ENCODE results near the gene SMIM24.
"Not testable (repeated sequence)": the region's sequence is repeated elsewhere in the genome, so short reads cannot be mapped to it uniquely, and the experiment has no call there.

Gene SMIM24

GRCh38 chr19:3440082-3440481 is 40.2 kb downstream of the SMIM24 start:
- TF ChIP-seq CTCF (IDR thresholded peaks at IDR 0.05; ENCODE audit: low read depth, low read length), result 0 out of 2 replicates have a peak, but pooled peaks have one; percentile 34
- no peak overlapping the region for H3K4me3 ChIP-seq (ENCODE audit: low read depth, low read length)

GRCh38 chr19:3434630-3435553 is 45.4 kb downstream of the SMIM24 start:
- H3K4me3 ChIP-seq (ENCODE audit: low read depth, low read length), result peak overlapping the region; percentile 49

GRCh38 chr19:3433805-3434540 is 46.4 kb downstream of the SMIM24 start:
- no peak overlapping the region for H3K4me3 ChIP-seq (ENCODE audit: low read depth, low read length)
- no peak for TF ChIP-seq CTCF (IDR thresholded peaks at IDR 0.05; ENCODE audit: low read depth, low read length)

More at GRCh38 chr19:3434630-3435553, 45.4 kb downstream of the SMIM24 start:
- TF ChIP-seq CTCF (IDR thresholded peaks at IDR 0.05; ENCODE audit: low read depth, low read length), result no peak

- TF ChIP-seq CTCF (IDR thresholded peaks at IDR 0.05; ENCODE audit: low read depth, low read length), result no peak
Observed at GRCh38 chr19:3433313-3433712, 47.0 kb downstream of the SMIM24 start.

GRCh38 chr19:3431760-3432397 is 48.4 kb downstream of the SMIM24 start:
- TF ChIP-seq CTCF (IDR thresholded peaks at IDR 0.05; ENCODE audit: low read depth, low read length), result no peak
- H3K4me3 ChIP-seq (ENCODE audit: low read depth, low read length), result no peak overlapping the region

More at GRCh38 chr19:3433313-3433712, 47.0 kb downstream of the SMIM24 start:
- H3K4me3 ChIP-seq (ENCODE audit: low read depth, low read length), result no peak overlapping the region

- not testable (repeated sequence) for H3K4me3 ChIP-seq (ENCODE audit: low read depth, low read length)
Observed at GRCh38 chr19:3430366-3430680, 50.0 kb downstream of the SMIM24 start.

- no peak overlapping the region for H3K4me3 ChIP-seq (ENCODE audit: low read depth, low read length)
- no peak for TF ChIP-seq CTCF (IDR thresholded peaks at IDR 0.05; ENCODE audit: low read depth, low read length)
Observed at GRCh38 chr19:3426433-3426832, 53.9 kb downstream of the SMIM24 start.

All from WI38 (cell line).